HepG2 (cell line): ENCODE measurements around the gene LEAP2. TPM values are rescaled to one million over a fixed set of nuclear protein-coding genes. Genes with fewer than 3 reads are reported as not detected.

Experiments
- FOXA1 ChIP-seq, 2 experiments: fragments of 450-650 bp in 1 of 2; sonication (generic) in 1 of 2; formaldehyde crosslinking in 1 of 2; IDR thresholded peaks; 2 replicates each; pipeline versions ENCODE4 v1.4.0 to v1.6.1; 2016 to 2020; ENCODE audit warnings: missing genetic modification reagents in 1 of 2
- GPN1 ChIP-seq: sonication (generic); formaldehyde crosslinking; IDR thresholded peaks from 2 replicates; pipeline ENCODE4 v1.5.1; 2020; ENCODE audit warnings: missing genetic modification reagents, borderline replicate concordance
- KAT7 ChIP-seq: IDR thresholded peaks from 2 replicates; pipeline ENCODE4 v1.6.1; 2018; ENCODE audit warnings: borderline replicate concordance, missing compliant biosample characterization
- KMT2A ChIP-seq: sonication (generic); formaldehyde crosslinking; IDR thresholded peaks from 2 replicates; pipeline ENCODE4 v1.4.0; 2020; ENCODE audit warnings: missing genetic modification reagents
- MED13 ChIP-seq: sonication (generic); formaldehyde crosslinking; IDR thresholded peaks from 2 replicates; pipeline ENCODE4 v1.5.0; 2020; ENCODE audit warnings: missing genetic modification reagents
- NCOA2 ChIP-seq: sonication (generic); formaldehyde crosslinking; IDR thresholded peaks from 2 replicates; pipeline ENCODE4 v1.8.0; 2022; ENCODE audit warnings: inconsistent platforms
- NCOR1 ChIP-seq: fragments of 200-600 bp; sonication (generic); IDR thresholded peaks from 2 replicates; pipeline ENCODE4 v1.7.0; 2017; ENCODE audit warnings: antibody characterized with exemption, low read length, borderline replicate concordance
- PRDM15 ChIP-seq: sonication (generic); formaldehyde crosslinking; IDR thresholded peaks from 2 replicates; pipeline ENCODE4 v1.4.0; 2020; ENCODE audit warnings: missing genetic modification reagents
- REL ChIP-seq: sonication (generic); formaldehyde crosslinking; conservative IDR thresholded peaks from 2 replicates; pipeline ENCODE4 v1.8.0; 2022; ENCODE audit warnings: mild to moderate bottlenecking, missing genetic modification reagents, moderate library complexity
- SOX5 ChIP-seq: IDR thresholded peaks from 2 replicates; pipeline ENCODE4 v1.6.1; 2016; ENCODE audit warnings: borderline replicate concordance
- SOX6 ChIP-seq, 2 experiments: fragments of 450-650 bp in 1 of 2; sonication (generic) in 1 of 2; formaldehyde crosslinking in 1 of 2; IDR thresholded peaks; 2 replicates each; pipeline versions ENCODE4 v1.4.0 to v1.6.1; 2017 to 2020; ENCODE audit warnings: antibody characterized with exemption in 1 of 2, mild to moderate bottlenecking in 1 of 2, missing genetic modification reagents in 1 of 2
- YEATS4 ChIP-seq: sonication (generic); formaldehyde crosslinking; IDR thresholded peaks from 2 replicates; pipeline ENCODE4 v1.4.0; 2020; ENCODE audit warnings: missing genetic modification reagents, borderline replicate concordance
- ZNF776 ChIP-seq: sonication (generic); formaldehyde crosslinking; IDR thresholded peaks from 2 replicates; pipeline ENCODE4 v1.4.0; 2020; ENCODE audit warnings: mild to moderate bottlenecking, missing genetic modification reagents
- ZSCAN21 ChIP-seq: sonication (generic); formaldehyde crosslinking; IDR thresholded peaks from 2 replicates; pipeline ENCODE4 v1.8.0; 2022; ENCODE audit warnings: mild to moderate bottlenecking, missing genetic modification reagents, moderate library complexity, borderline replicate concordance
- polyA plus RNA-seq, 8 experiments: library from polyadenylated mRNA; depleted of rRNA in 3 of 8; stranded (reverse) in 7 of 8; unstranded in 1 of 8; fragments of >200 nt; fragmentation: Illumina TruSeq in 4 of 8; extraction: Trizol in 4 of 8; gene quantifications; 2 replicates each; pipeline versions ENCODE4 v1.2.1 to v1.2.3, GENCODE V29; 2011 to 2016; ENCODE audit warnings: low read depth in 4 of 8, missing spikeins in 1 of 8, mixed read lengths in 1 of 8; ENCODE audit not compliant: insufficient read depth in 1 of 8
- total RNA-seq, 5 experiments: library from RNA; depleted of rRNA; stranded (reverse); fragments of >200 nt; fragmentation: Illumina TruSeq; extraction: Trizol; gene quantifications; 2 replicates each; pipeline ENCODE4 v1.2.3, GENCODE V29; 2016; ENCODE audit warnings: low read depth in 1 of 5
- TF ChIP-seq, protein P1 (sequence below): sonication (generic); formaldehyde crosslinking; IDR thresholded peaks from 2 replicates; pipeline ENCODE4 v1.4.0; 2020; ENCODE audit warnings: missing genetic modification reagents, borderline replicate concordance
- TF ChIP-seq, protein P2 (sequence below): IDR thresholded peaks from 2 replicates; pipeline ENCODE4 v1.6.1; 2016; ENCODE audit warnings: mild to moderate bottlenecking, missing biosample characterization, missing genetic modification reagents

The LEAP2 gene
- total and polyA plus RNA-seq, 2 of the 13 experiments (the other 11 are each of a cell fraction or from before 2014, with no cell fraction given), result 23.9 to 51.9 TPM

DNA sequence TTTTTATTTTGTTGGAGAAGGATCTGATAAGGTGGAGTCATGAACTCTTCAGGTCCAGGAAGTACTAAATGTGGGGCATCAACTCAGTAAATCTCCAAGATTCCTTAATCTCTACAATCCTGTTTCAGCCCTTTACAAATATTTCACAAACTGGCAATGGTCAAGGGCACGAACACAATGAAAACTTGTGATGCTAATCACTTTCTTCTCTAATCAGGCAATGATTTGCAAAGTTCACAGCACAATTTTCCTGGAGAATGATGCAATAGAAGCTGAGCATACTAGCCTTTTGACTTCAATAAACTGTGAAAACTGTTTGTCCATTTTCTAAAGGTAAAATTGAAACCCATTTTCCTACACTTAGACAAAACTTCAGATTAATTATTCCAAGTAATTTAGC is 24.1 kb upstream of the LEAP2 start (continued):
- TF ChIP-seq PRDM15, result no peak
- no peak for TF ChIP-seq KMT2A (CRISPR knock-in tag)
- TF ChIP-seq NCOR1, result peak; percentile 57; the same call in 1 of the 2 replicates
- TF ChIP-seq, protein P1, sequence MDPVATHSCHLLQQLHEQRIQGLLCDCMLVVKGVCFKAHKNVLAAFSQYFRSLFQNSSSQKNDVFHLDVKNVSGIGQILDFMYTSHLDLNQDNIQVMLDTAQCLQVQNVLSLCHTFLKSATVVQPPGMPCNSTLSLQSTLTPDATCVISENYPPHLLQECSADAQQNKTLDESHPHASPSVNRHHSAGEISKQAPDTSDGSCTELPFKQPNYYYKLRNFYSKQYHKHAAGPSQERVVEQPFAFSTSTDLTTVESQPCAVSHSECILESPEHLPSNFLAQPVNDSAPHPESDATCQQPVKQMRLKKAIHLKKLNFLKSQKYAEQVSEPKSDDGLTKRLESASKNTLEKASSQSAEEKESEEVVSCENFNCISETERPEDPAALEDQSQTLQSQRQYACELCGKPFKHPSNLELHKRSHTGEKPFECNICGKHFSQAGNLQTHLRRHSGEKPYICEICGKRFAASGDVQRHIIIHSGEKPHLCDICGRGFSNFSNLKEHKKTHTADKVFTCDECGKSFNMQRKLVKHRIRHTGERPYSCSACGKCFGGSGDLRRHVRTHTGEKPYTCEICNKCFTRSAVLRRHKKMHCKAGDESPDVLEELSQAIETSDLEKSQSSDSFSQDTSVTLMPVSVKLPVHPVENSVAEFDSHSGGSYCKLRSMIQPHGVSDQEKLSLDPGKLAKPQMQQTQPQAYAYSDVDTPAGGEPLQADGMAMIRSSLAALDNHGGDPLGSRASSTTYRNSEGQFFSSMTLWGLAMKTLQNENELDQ, result no peak
- TF ChIP-seq YEATS4 (CRISPR knock-in tag), result no peak
- no peak for TF ChIP-seq FOXA1 (IDR thresholded peaks at IDR 0.05)
- TF ChIP-seq FOXA1 (CRISPR knock-in tag; IDR thresholded peaks at IDR 0.05), result peak; percentile 39; the same call in 1 of the 2 replicates
- TF ChIP-seq ZSCAN21 (CRISPR knock-in tag), result no peak
- TF ChIP-seq NCOA2 (CRISPR knock-in tag), result peak; percentile 85
- TF ChIP-seq GPN1, result no peak
- TF ChIP-seq, protein P2, sequence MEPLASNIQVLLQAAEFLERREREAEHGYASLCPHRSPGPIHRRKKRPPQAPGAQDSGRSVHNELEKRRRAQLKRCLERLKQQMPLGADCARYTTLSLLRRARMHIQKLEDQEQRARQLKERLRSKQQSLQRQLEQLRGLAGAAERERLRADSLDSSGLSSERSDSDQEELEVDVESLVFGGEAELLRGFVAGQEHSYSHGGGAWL (CRISPR knock-in tag), result no peak
- no peak for TF ChIP-seq SOX6 (IDR thresholded peaks at IDR 0.05)
- peak; percentile 84 for TF ChIP-seq SOX6 (CRISPR knock-in tag; IDR thresholded peaks at IDR 0.05)
- TF ChIP-seq SOX5, result peak; percentile 60; the same call in 1 of the 2 replicates
- TF ChIP-seq KAT7 (CRISPR knock-in tag), result no peak
- no peak for TF ChIP-seq REL (CRISPR knock-in tag)
- TF ChIP-seq MED13 (CRISPR knock-in tag), result peak; percentile 59; the same call in 1 of the 2 replicates
- no peak for TF ChIP-seq ZNF776 (CRISPR knock-in tag)
